ENCODE measurements around the gene FXYD5. TPM values are rescaled to one million over a fixed set of nuclear protein-coding genes. Genes with fewer than 3 reads are reported as not detected.

Gene FXYD5
- total and polyA plus RNA-seq, 7 experiments from 2014 or later, result 362 to 575 (median 407) TPM

GRCh38 chr19:35206379-35206778 lies 51.8 kb downstream of the FXYD5 start:
- POLR2A ChIA-PET, result interaction anchor here (0.6 to 3.3 kb wide), 24 partner anchors 9 to 444 kb away, joined by 3 to 23 read pairs (median 4); partner anchors contain the start of gene FXYD5

GRCh38 chr19:35206855-35207254 lies 52.3 kb downstream of the FXYD5 start:
- Mint-ChIP-seq H3K9me3 (peaks cover 0 to 15% (median 3%) of the 10 kb centered on the region in 11 donors), H3K36me3 (peaks cover 0 to 18% (median under 1%) of the 10 kb centered on the region in 5 donors), H3K4me1 (peaks cover 44 to 89% (median 79%) of the 10 kb centered on the region in 7 donors), H3K27me3 (no peaks in the 10 kb centered on the region), H3K27ac (peak overlapping the region; percentile 93 to 100 (median 99)), H3K4me3 (peak overlapping the region; percentile 48 to 87 (median 74))
- Histone ChIP-seq H3K36me3 (ENCODE audit: control insufficient read depth in 2 of 3, insufficient read depth in 3 of 3, low read length in 3 of 3) (no peaks in the 10 kb centered on the region), H3K9me3 (ENCODE audit: control insufficient read depth in 2 of 3, low read length in 3 of 3) (peaks cover 0 to 5% (median 0%) of the 10 kb centered on the region in 3 experiments), H3K27ac (ENCODE audit: low read depth, low read length) (peak overlapping the region; percentile 87), H3K4me3 (ENCODE audit: low read length) (peak overlapping the region; percentile 5), H3K27me3 (ENCODE audit: control insufficient read depth in 2 of 2, insufficient read depth in 2 of 2, low read length in 2 of 2) (no peaks in the 10 kb centered on the region), H3K4me1 (ENCODE audit: control insufficient read depth in 2 of 2, insufficient read depth in 2 of 2, low read length in 2 of 2) (peaks cover 64 to 68% of the 10 kb centered on the region in 2 donors)
- intact Hi-C loops (cut with micrococcal nuclease), result loop anchor here (1.0 to 2.0 kb wide), 3 partner anchors 7 to 62 kb away; partner anchors contain the start of gene USF2 (in 1 of the 2)
- no peak for ATAC-seq
- POLR2A ChIA-PET, result interaction anchor here (0.6 to 3.3 kb wide), 22 partner anchors 8 to 222 kb away, joined by 3 to 23 read pairs (median 4); partner anchors contain the start of gene FXYD5
- no peak for DNase-seq
- CTCF ChIA-PET, result interaction anchor here (0.7 to 1.7 kb wide), 5 partner anchors 9 to 694 kb away, joined by 3 to 8 read pairs (median 4); no protein-coding TSS in a partner anchor

More at GRCh38 chr19:35206379-35206778, 51.8 kb downstream of the FXYD5 start:
- H3K4me3 Mint-ChIP-seq, result peak overlapping the region; percentile 48 to 87 (median 74)
- intact Hi-C loops (cut with micrococcal nuclease), result loop anchor here (1.0 to 2.0 kb wide), 3 partner anchors 8 to 62 kb away; partner anchors contain the start of gene USF2 (in 1 of the 2)
- Histone ChIP-seq H3K27ac (ENCODE audit: low read depth, low read length) (peak overlapping the region; percentile 87), H3K4me1 (ENCODE audit: control insufficient read depth in 2 of 2, insufficient read depth in 2 of 2, low read length in 2 of 2) (peaks cover 59 to 63% of the 10 kb centered on the region in 2 donors), H3K4me3 (ENCODE audit: low read length) (peak overlapping the region; percentile 5), H3K27me3 (ENCODE audit: control insufficient read depth in 2 of 2, insufficient read depth in 2 of 2, low read length in 2 of 2) (no peaks in the 10 kb centered on the region), H3K36me3 (ENCODE audit: control insufficient read depth in 2 of 3, insufficient read depth in 3 of 3, low read length in 3 of 3) (no peaks in the 10 kb centered on the region), H3K9me3 (ENCODE audit: control insufficient read depth in 2 of 3, low read length in 3 of 3) (peaks cover 0 to 5% (median 0%) of the 10 kb centered on the region in 3 experiments)
- no peaks in the 10 kb centered on the region for H3K27me3 Mint-ChIP-seq
- peak overlapping the region; percentile 93 to 100 (median 99) for H3K27ac Mint-ChIP-seq
- peaks cover 0 to 11% (median 3%) of the 10 kb centered on the region in 11 donors for H3K9me3 Mint-ChIP-seq
- ATAC-seq (peak; percentile 59), DNase-seq (peak in 7 of 9 donors; percentile 67 to 86 (median 84))
- peaks cover 39 to 87% (median 76%) of the 10 kb centered on the region in 7 donors for H3K4me1 Mint-ChIP-seq
- CTCF ChIA-PET, result interaction anchor here (0.7 to 1.7 kb wide), 6 partner anchors 9 to 695 kb away, joined by 3 to 8 read pairs (median 4); partner anchors contain the start of gene FXYD5
- peaks cover 0 to 17% (median 0%) of the 10 kb centered on the region in 5 donors for H3K36me3 Mint-ChIP-seq

- Mint-ChIP-seq H3K27ac (peak overlapping the region; percentile 93 to 100 (median 99)), H3K4me3 (peak overlapping the region in 8 of 10 donors; percentile 39 to 78 (median 58)), H3K36me3 (peaks cover 0 to 22% (median 4%) of the 10 kb centered on the region in 5 donors), H3K4me1 (peaks cover 50 to 95% (median 85%) of the 10 kb centered on the region in 7 donors), H3K27me3 (no peaks in the 10 kb centered on the region), H3K9me3 (peaks cover 0 to 15% (median 3%) of the 10 kb centered on the region in 11 donors)
- Histone ChIP-seq H3K27me3 (ENCODE audit: control insufficient read depth in 2 of 2, insufficient read depth in 2 of 2, low read length in 2 of 2) (no peaks in the 10 kb centered on the region), H3K4me3 (ENCODE audit: low read length) (no peak overlapping the region), H3K36me3 (ENCODE audit: control insufficient read depth in 2 of 3, insufficient read depth in 3 of 3, low read length in 3 of 3) (no peaks in the 10 kb centered on the region), H3K27ac (ENCODE audit: low read depth, low read length) (peak overlapping the region; percentile 87), H3K4me1 (ENCODE audit: control insufficient read depth in 2 of 2, insufficient read depth in 2 of 2, low read length in 2 of 2) (peaks cover 69 to 74% of the 10 kb centered on the region in 2 donors), H3K9me3 (ENCODE audit: control insufficient read depth in 2 of 3, low read length in 3 of 3) (peaks cover 0 to 5% (median 0%) of the 10 kb centered on the region in 3 experiments)
- ATAC-seq (no peak), DNase-seq (peak in 6 of 9 donors; percentile 33 to 68 (median 50))
- ChIA-PET POLR2A (interaction anchor here (0.8 to 3.3 kb wide), 10 partner anchors 8 to 193 kb away, joined by 3 to 23 read pairs (median 6); partner anchors contain the start of gene FXYD5), CTCF (interaction anchor here (1.7 kb wide), 1 partner anchor 8 kb away, joined by 8 read pairs; no protein-coding TSS in a partner anchor)
- intact Hi-C loops (cut with micrococcal nuclease), result loop anchor here in 1 of 2 donors (2.0 kb wide), 1 partner anchor 61 kb away; the partner anchor contains the start of gene USF2
Measured at GRCh38 chr19:35207391-35207871, 52.9 kb downstream of the FXYD5 start.

GRCh38 chr19:35208121-35208520 lies 53.6 kb downstream of the FXYD5 start:
- H3K36me3 ChIP-seq (ENCODE audit: control insufficient read depth in 2 of 3, insufficient read depth in 3 of 3, low read length in 3 of 3), result no peaks in the 10 kb centered on the region
- H3K27ac Mint-ChIP-seq, result peak overlapping the region; percentile 93 to 100 (median 99)
- peaks cover 0 to 5% (median 0%) of the 10 kb centered on the region in 3 experiments for H3K9me3 ChIP-seq (ENCODE audit: control insufficient read depth in 2 of 3, low read length in 3 of 3)
- no peaks in the 10 kb centered on the region for H3K27me3 Mint-ChIP-seq
- H3K4me1 ChIP-seq (ENCODE audit: control insufficient read depth in 2 of 2, insufficient read depth in 2 of 2, low read length in 2 of 2), result peaks cover 70 to 80% of the 10 kb centered on the region in 2 donors
- H3K27me3 ChIP-seq (ENCODE audit: control insufficient read depth in 2 of 2, insufficient read depth in 2 of 2, low read length in 2 of 2), result no peaks in the 10 kb centered on the region
- H3K4me3 ChIP-seq (ENCODE audit: low read length), result peak overlapping the region; percentile 7
- ChIA-PET POLR2A (interaction anchor here (1.4 to 3.3 kb wide), 3 partner anchors 7 to 60 kb away, joined by 4 to 22 read pairs (median 7); no protein-coding TSS in a partner anchor), CTCF (no interaction called here)
- peaks cover 50 to 95% (median 84%) of the 10 kb centered on the region in 7 donors for H3K4me1 Mint-ChIP-seq
- intact Hi-C loops (cut with micrococcal nuclease), result no loop called here
- H3K9me3 Mint-ChIP-seq, result peaks cover 0 to 15% (median 3%) of the 10 kb centered on the region in 11 donors
- H3K36me3 Mint-ChIP-seq, result peaks cover 0 to 21% (median 4%) of the 10 kb centered on the region in 5 donors
- peak overlapping the region; percentile 87 for H3K27ac ChIP-seq (ENCODE audit: low read depth, low read length)
- DNase-seq (no peak), ATAC-seq (no peak)
- peak overlapping the region in 7 of 10 donors; percentile 39 to 78 (median 49) for H3K4me3 Mint-ChIP-seq

GRCh38 chr19:35209646-35210045 lies 55.1 kb downstream of the FXYD5 start:
- Histone ChIP-seq H3K4me3 (ENCODE audit: low read length) (no peak overlapping the region), H3K36me3 (ENCODE audit: control insufficient read depth in 2 of 3, insufficient read depth in 3 of 3, low read length in 3 of 3) (no peaks in the 10 kb centered on the region), H3K27me3 (ENCODE audit: control insufficient read depth in 2 of 2, insufficient read depth in 2 of 2, low read length in 2 of 2) (no peaks in the 10 kb centered on the region), H3K9me3 (ENCODE audit: control insufficient read depth in 2 of 3, low read length in 3 of 3) (peaks cover 0 to 5% (median 0%) of the 10 kb centered on the region in 3 experiments), H3K27ac (ENCODE audit: low read depth, low read length) (peak overlapping the region; percentile 91), H3K4me1 (ENCODE audit: control insufficient read depth in 2 of 2, insufficient read depth in 2 of 2, low read length in 2 of 2) (peaks cover 70 to 81% of the 10 kb centered on the region in 2 donors)
- ATAC-seq (no peak), DNase-seq (no peak)
- H3K27me3 Mint-ChIP-seq, result no peaks in the 10 kb centered on the region
- ChIA-PET POLR2A (interaction anchor here (1.0 to 1.4 kb wide), 3 partner anchors 8 to 55 kb away, joined by 3 to 7 read pairs (median 7); partner anchors contain the start of gene FXYD5), CTCF (no interaction called here)
- H3K27ac Mint-ChIP-seq, result peak overlapping the region; percentile 87 to 100 (median 98)
- H3K4me3 Mint-ChIP-seq, result peak overlapping the region in 4 of 10 donors; percentile 23 to 46 (median 34)
- H3K4me1 Mint-ChIP-seq, result peaks cover 53 to 95% (median 84%) of the 10 kb centered on the region in 7 donors
- H3K9me3 Mint-ChIP-seq, result peaks cover 0 to 15% (median 3%) of the 10 kb centered on the region in 11 donors
- intact Hi-C loops (cut with micrococcal nuclease), result loop anchor here (1.0 to 5.0 kb wide), 7 partner anchors 22 to 693 kb away; partner anchors contain the start of genes FXYD5 (in 1 of the 2), HCST (in 1 of the 2), NFKBID (in 1 of the 2) and PSENEN (in 1 of the 2)
- H3K36me3 Mint-ChIP-seq, result peaks cover 0 to 18% (median 4%) of the 10 kb centered on the region in 5 donors

All from naive thymus-derived CD4-positive, alpha-beta T cell (primary cell).